Astrocyte (in vitro differentiated cells and primary cell): ENCODE results near the gene HSF4. TPM values are rescaled to one million over a fixed set of nuclear protein-coding genes. Genes with fewer than 3 reads are reported as not detected.

Experiments used
- DNase-seq: peaks from one replicate; pipeline ENCODE4 v3.0.0-alpha.2; 2010; ENCODE audit warnings: low read depth
- FAIRE-seq: peaks from 2 replicates; lab custom pipeline; 2011; peaks lifted over from hg19 to GRCh38; lab: Jason Lieb, UNC
- H2AFZ ChIP-seq: 2 replicates; pipeline ENCODE4 v1.6.0; 2012; ENCODE audit warnings: low read depth, low read length, inconsistent platforms
- H3K27ac ChIP-seq: 2 replicates; pipeline ENCODE4 v1.5.1; 2011; ENCODE audit warnings: low read depth, low read length, inconsistent platforms
- H3K27me3 ChIP-seq: 2 replicates; pipeline ENCODE4 v1.6.0; 2011; ENCODE audit warnings: low read length, inconsistent platforms; ENCODE audit not compliant: insufficient read depth
- H3K36me3 ChIP-seq: 2 replicates; pipeline ENCODE4 v1.5.1; 2011; ENCODE audit warnings: low read length, inconsistent platforms; ENCODE audit not compliant: insufficient read depth
- H3K4me1 ChIP-seq: 2 replicates; pipeline ENCODE4 v1.5.1; 2011; ENCODE audit warnings: low read length, inconsistent platforms; ENCODE audit not compliant: insufficient read depth
- H3K4me2 ChIP-seq: 2 replicates; pipeline ENCODE4 v1.6.0; 2012; ENCODE audit warnings: low read length, inconsistent platforms
- H3K4me3 ChIP-seq: 2 replicates; pipeline ENCODE4 v1.5.1; 2011; ENCODE audit warnings: low read depth, mild to moderate bottlenecking, low read length, inconsistent platforms; ENCODE audit not compliant: insufficient read depth
- H3K79me2 ChIP-seq: 2 replicates; pipeline ENCODE4 v1.6.0; 2012; ENCODE audit warnings: mild to moderate bottlenecking, low read length, inconsistent platforms; ENCODE audit not compliant: insufficient read depth
- H3K9ac ChIP-seq: 2 replicates; pipeline ENCODE4 v1.6.0; 2012; ENCODE audit warnings: mild to moderate bottlenecking, low read length, inconsistent platforms
- H3K9me3 ChIP-seq: 2 replicates; pipeline ENCODE4 v1.5.1; 2012; ENCODE audit warnings: low read depth, mild to moderate bottlenecking, low read length, inconsistent platforms; ENCODE audit not compliant: insufficient read depth
- H4K20me1 ChIP-seq: 2 replicates; pipeline ENCODE4 v1.6.0; 2012; ENCODE audit warnings: low read length, inconsistent platforms; ENCODE audit not compliant: insufficient read depth
- H3K27ac Mint-ChIP-seq: one replicate; pipeline ENCODE4 v1.8.0; 2021; ENCODE audit warnings: mild to moderate bottlenecking, mixed read lengths; ENCODE audit not compliant: unreplicated experiment
- H3K27me3 Mint-ChIP-seq: one replicate; pipeline ENCODE4 v1.8.0; 2021; ENCODE audit warnings: low read depth, mixed read lengths; ENCODE audit not compliant: unreplicated experiment
- H3K36me3 Mint-ChIP-seq: one replicate; pipeline ENCODE4 v1.8.0; 2021; ENCODE audit warnings: low read depth, mixed read lengths; ENCODE audit not compliant: unreplicated experiment
- H3K4me1 Mint-ChIP-seq: one replicate; pipeline ENCODE4 v1.8.0; 2021; ENCODE audit warnings: low read depth, mixed read lengths; ENCODE audit not compliant: unreplicated experiment
- H3K4me3 Mint-ChIP-seq: one replicate; pipeline ENCODE4 v1.8.0; 2021; ENCODE audit warnings: mild to moderate bottlenecking, moderate library complexity, mixed read lengths; ENCODE audit not compliant: unreplicated experiment
- H3K9me3 Mint-ChIP-seq: one replicate; pipeline ENCODE4 v1.8.0; 2021; ENCODE audit warnings: mild to moderate bottlenecking, mixed read lengths; ENCODE audit not compliant: unreplicated experiment
- CTCF ChIP-seq: IDR thresholded peaks from 2 replicates; pipeline ENCODE4 v1.5.1; 2011; ENCODE audit warnings: low read depth, mild to moderate bottlenecking, inconsistent platforms, low read length, moderate library complexity; ENCODE audit not compliant: insufficient read depth
- EZH2 ChIP-seq: IDR thresholded peaks from 2 replicates; pipeline ENCODE4 v1.6.1; 2012; ENCODE audit warnings: mild to moderate bottlenecking, low read length, inconsistent platforms; ENCODE audit not compliant: insufficient read depth
- total RNA-seq: library from RNA; stranded (reverse); gene quantifications from 2 replicates; pipeline ENCODE4 v1.2.1, GENCODE V29; 2021

The HSF4 gene
- total RNA-seq, 1 donor from 2014 or later = 4.5 TPM

- H4K20me1 ChIP-seq = peaks cover 52% of the 10 kb centered on the region
Observed at GRCh38 chr16:67192781-67193361, 28.3 kb downstream of the HSF4 start.

GRCh38 chr16:67193536-67193935, 29.0 kb downstream of the HSF4 start:
- peaks cover 22% of the 10 kb centered on the region for H3K36me3 Mint-ChIP-seq
- Histone ChIP-seq H3K27ac (no peak overlapping the region), H3K79me2 (peaks cover 40% of the 10 kb centered on the region), H4K20me1 (peaks cover 59% of the 10 kb centered on the region), H3K9ac (peak overlapping the region; percentile 93), H3K27me3 (no peaks in the 10 kb centered on the region), H2AFZ (no peak overlapping the region), H3K36me3 (peaks cover 35% of the 10 kb centered on the region), H3K9me3 (no peaks in the 10 kb centered on the region), H3K4me2 (peak overlapping the region; percentile 95), H3K4me1 (peaks cover 15% of the 10 kb centered on the region), H3K4me3 (peak overlapping the region; percentile 13)
- H3K9me3 Mint-ChIP-seq = no peaks in the 10 kb centered on the region
- no peak for FAIRE-seq
- H3K4me3 Mint-ChIP-seq = peak overlapping the region; percentile 93
- H3K27ac Mint-ChIP-seq = peak overlapping the region; percentile 58
- DNase-seq = no peak
- TF ChIP-seq EZH2 = no peak
- TF ChIP-seq CTCF = no peak
- H3K4me1 Mint-ChIP-seq = peaks cover 16% of the 10 kb centered on the region
- no peaks in the 10 kb centered on the region for H3K27me3 Mint-ChIP-seq

More at GRCh38 chr16:67192781-67193361, 28.3 kb downstream of the HSF4 start:
- peak overlapping the region; percentile 53 for H3K27ac ChIP-seq
- H3K4me2 ChIP-seq = peak overlapping the region; percentile 95
- H3K4me3 ChIP-seq = peak overlapping the region; percentile 89
- Mint-ChIP-seq H3K36me3 (peaks cover 22% of the 10 kb centered on the region), H3K27ac (peak overlapping the region; percentile 64), H3K27me3 (no peaks in the 10 kb centered on the region), H3K4me1 (peaks cover 17% of the 10 kb centered on the region), H3K4me3 (peak overlapping the region; percentile 93), H3K9me3 (no peaks in the 10 kb centered on the region)
- H3K4me1 ChIP-seq = peaks cover 15% of the 10 kb centered on the region
- H3K27me3 ChIP-seq = no peaks in the 10 kb centered on the region
- H3K79me2 ChIP-seq = peaks cover 40% of the 10 kb centered on the region
- H2AFZ ChIP-seq = no peak overlapping the region
- H3K36me3 ChIP-seq = peaks cover 35% of the 10 kb centered on the region
- DNase-seq (no peak), FAIRE-seq (no peak)
- no peaks in the 10 kb centered on the region for H3K9me3 ChIP-seq
- peak overlapping the region; percentile 93 for H3K9ac ChIP-seq
- TF ChIP-seq CTCF (no peak), EZH2 (no peak)

GRCh38 chr16:67194260-67194659, 29.7 kb downstream of the HSF4 start:
- H3K4me1 Mint-ChIP-seq = peaks cover 16% of the 10 kb centered on the region
- Histone ChIP-seq H4K20me1 (peaks cover 60% of the 10 kb centered on the region), H3K4me2 (peak overlapping the region; percentile 95), H3K27ac (no peak overlapping the region), H3K9me3 (no peaks in the 10 kb centered on the region), H3K4me3 (no peak overlapping the region), H3K27me3 (no peaks in the 10 kb centered on the region), H3K4me1 (peaks cover 15% of the 10 kb centered on the region), H2AFZ (no peak overlapping the region), H3K9ac (peak overlapping the region; percentile 93), H3K79me2 (peaks cover 40% of the 10 kb centered on the region), H3K36me3 (peaks cover 35% of the 10 kb centered on the region)
- no peak for TF ChIP-seq CTCF
- no peak for TF ChIP-seq EZH2
- peak overlapping the region; percentile 93 for H3K4me3 Mint-ChIP-seq
- no peak overlapping the region for H3K27ac Mint-ChIP-seq
- H3K27me3 Mint-ChIP-seq = no peaks in the 10 kb centered on the region
- H3K9me3 Mint-ChIP-seq = no peaks in the 10 kb centered on the region
- DNase-seq (no peak), FAIRE-seq (no peak)
- H3K36me3 Mint-ChIP-seq = peaks cover 22% of the 10 kb centered on the region
